ENCODE results near the gene PTMA.

PTMA gene

DNA sequence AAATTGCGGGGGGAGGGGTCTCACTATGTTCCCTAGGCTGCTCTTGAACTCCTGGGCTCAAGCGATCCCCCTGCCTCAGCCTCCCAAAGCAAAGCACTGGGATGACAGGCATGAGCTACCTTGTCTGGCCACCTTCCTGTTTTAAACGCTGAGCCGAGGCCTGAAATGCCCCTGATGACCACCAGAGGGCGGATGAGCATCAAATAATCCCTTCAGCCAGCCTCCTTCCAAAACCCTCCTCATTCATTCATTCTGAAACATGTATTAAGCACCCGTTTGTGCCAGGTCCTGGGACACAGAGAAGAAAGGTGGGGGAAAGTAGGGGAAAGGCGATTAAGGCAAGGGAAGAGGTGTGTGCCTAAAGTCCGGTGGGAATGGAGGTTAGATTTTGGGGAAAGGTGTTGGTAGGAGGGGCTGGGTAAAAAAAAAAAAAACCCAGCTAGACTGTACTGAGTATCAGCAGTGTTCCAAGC lies 30.7 kb upstream of the PTMA start:
- DNase-seq = peak; percentile 95

DNA sequence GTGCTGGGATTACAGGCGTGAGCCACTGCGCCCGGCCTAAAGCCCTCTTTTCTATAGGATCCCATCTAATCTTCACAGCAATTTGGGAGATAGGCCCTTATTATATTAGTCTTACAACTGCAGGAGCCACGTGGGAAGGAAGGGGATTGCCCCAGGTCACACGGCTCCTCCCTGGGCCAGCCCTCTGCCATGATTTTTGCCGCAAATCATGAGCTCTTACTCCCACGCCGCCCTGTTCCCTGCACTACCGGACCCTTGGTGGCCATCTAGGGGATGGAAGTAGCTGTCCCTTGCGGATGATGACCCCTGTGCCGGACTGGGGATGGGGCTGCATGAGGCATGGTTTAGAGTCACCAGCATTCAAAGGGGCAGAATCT lies 28.4 kb upstream of the PTMA start:
- DNase-seq = no peak

DNA sequence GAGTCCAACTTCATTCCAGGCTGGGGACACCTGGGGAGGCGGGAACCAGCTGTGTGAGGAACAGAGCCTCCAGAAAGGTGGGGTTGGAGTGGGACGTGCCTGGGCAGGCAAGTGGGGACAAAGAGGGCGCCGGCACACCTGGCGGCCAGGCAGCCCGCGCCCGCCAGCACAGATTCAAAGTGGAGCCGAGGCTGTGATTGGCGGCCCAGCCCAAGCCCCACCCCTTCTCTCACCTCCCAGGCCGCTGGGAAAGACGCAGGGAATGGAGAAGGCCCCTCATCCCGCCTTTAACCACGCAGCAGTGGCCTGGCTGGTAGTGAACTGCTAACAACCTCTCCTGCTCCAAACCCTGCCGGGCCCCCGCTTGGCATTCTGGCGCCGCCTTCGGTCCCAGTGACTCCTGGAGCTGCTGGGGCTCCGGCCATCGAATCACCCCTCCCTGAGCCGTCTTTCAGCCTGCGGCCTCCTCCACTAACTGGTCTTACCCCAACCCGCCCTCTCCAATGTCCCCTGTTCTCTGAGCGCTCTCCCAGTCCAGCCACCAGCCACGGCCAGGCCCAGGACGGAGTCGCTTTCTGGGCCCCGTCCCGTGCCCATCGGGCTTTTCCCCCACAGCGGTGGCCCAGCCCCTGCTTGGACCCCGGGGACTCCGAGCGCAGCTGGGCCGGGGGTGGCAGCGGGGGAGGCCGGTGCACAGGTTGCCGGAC lies 27.9 kb upstream of the PTMA start:
- no peak for DNase-seq

DNA sequence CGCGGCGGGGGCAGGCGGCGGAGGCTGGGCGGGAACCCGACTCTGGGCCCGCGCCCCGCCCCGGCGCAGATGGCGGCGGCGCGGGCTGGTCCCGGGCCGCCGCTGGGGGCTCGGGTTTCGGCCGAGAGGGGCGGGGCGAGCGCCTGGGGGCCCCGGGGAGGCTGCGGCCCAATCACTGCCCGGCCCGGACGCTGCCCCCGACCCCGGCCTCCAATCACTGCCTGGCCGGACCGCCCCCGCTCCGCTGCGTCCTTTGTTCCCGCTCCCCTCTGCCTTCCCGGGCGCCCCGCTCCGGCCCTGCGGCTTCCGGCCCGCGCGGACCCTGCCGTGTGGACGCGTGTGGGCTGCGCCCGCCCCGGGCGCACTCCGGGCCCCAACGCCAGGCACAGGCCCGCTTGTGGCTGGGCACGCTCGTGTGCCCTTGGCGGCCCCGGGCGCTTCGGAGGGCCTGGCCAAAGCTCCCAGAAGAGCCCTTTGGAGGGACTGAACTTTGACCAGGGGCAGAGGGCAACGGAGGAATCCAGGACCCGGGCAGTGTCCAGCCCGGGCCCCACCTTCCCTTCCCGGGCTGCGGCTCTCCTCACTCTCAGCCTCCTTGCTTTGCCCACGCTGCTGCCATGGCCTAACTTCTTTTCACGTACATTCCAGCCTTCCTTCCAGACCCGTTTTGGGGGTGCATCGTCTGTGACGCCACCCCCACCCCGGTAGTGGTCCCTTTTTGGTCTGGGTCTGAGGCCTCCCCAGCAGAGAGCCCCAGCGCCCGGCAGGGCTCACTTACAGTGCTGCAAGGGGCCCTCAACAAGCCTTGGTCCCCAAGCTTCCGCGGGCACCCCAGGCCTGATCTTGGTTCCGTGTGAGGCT lies 27.1 kb upstream of the PTMA start:
- DNase-seq = peak; percentile 62

DNA sequence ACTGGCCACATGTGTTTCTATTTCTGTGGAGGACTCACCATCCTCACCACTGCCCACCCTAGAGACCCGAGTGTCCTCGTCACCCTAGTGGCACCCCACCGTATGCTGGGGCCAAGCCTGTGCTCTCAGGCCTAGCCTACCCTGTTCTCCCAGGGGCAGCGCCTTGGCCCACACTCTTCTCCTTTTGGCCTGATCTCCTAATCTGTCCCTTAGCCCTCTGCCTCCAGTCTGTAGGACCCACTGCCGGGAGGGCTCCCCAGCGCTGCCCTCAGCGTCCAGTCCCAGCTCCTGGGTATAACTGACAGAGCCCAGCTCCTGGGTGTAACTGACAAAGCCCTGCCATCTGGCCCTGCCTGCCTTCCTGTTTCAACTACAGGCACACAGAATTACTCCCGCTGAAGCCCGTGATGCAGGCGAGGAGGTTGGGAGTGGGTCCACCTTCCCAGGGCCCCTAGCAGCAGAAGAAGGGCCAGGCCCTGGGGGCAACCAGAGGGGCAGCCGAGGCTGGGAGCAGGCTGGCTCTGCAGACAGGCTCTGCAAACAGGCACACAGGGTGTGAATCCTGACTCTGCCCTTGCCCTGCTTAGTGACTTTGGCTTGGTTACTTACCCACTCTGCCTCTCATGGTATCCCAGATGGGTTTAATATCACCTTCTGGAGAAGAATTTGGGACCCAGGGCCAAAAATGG lies 25.6 kb upstream of the PTMA start:
- DNase-seq = peak; percentile 29

DNA sequence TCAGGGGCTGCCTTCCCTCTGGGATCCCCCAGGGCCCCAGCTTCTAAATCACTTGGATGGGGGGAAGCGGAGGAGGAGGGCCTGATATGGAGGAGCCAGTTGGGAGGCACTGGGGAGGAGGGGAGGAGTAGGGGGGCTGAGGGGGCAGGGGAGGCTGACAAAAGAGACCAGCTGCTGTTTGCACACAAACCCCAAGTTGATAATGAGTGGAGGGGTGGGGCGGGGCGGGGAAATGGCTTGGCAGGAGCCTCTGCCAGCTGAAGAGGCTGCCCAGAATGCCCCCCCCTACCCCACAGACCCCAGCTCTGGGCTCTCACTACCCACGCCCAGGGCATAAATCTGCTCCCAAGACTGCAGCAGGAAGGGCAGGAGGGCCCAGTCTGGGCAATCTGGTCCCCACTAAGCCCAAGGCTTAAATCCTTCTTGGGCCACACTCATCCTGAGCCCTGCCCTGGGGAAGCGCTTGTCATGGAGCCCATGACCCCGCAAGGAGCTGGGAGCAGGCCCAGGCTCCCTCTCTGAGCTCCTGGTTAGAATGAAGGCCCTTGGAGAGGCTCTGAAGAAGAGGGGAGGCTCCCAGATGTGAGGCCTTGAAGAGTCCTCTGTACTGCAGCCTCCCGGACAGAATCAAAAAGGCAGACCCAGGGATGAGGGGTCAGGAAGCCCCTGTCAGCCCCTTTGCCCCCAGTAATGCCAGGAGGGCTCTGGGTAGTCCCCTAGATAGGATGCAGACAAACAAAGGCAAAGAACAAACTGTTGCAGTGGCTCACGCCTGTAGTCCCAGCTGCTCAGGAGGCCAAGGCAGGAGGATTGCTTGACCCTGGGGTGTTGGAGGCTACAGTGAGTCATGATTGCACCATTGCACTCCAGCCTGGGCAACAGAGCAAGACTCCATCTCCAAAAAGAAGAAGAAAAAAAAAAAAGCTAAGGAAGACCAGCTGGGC lies 24.8 kb upstream of the PTMA start:
- peak; percentile 50 for DNase-seq

DNA sequence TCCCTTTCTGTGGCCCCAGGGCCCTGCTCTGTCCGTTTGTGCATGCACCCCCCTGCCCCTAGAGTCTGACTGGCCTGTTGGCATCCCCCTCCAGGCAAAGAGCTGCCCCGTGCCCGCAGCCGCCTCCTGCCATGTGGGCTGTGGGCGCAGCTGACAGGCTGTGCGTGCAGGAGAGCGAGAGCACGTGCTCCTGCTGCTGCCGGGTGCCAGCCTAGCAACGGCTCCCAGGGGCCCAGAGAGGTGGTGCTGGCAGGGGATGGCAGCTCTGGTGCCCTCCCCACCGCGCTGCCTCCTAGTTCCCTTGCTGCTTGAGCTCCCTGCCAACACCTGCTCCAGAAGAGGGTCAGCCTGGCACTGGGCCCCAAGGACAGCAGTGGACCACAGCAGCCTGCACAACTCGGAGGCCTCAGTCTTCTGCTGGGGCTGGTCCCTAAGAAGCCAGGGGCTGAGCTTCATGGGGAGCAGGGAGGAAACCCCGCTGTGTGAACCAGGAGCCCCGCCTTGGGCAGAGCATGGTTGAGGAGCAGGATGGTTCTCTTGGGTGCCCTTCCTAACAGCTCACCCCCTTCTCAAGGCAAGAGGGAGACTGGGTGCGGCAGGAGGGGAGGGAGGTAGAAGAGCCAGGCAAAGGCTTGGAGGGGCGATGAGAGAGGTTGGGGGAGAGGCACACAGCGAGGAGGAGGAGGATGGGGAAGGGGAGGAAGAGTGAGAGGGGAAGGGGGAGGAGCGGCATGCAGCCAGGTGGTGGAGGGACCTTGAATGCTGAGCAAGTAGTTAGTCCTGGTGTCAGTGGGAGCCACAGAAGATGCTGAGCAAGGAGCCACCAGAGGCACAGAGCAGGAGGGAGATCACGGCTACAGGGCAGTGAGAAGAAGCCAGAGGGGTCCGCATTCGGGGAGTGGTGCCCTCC lies 23.8 kb upstream of the PTMA start:
- no peak for DNase-seq

DNA sequence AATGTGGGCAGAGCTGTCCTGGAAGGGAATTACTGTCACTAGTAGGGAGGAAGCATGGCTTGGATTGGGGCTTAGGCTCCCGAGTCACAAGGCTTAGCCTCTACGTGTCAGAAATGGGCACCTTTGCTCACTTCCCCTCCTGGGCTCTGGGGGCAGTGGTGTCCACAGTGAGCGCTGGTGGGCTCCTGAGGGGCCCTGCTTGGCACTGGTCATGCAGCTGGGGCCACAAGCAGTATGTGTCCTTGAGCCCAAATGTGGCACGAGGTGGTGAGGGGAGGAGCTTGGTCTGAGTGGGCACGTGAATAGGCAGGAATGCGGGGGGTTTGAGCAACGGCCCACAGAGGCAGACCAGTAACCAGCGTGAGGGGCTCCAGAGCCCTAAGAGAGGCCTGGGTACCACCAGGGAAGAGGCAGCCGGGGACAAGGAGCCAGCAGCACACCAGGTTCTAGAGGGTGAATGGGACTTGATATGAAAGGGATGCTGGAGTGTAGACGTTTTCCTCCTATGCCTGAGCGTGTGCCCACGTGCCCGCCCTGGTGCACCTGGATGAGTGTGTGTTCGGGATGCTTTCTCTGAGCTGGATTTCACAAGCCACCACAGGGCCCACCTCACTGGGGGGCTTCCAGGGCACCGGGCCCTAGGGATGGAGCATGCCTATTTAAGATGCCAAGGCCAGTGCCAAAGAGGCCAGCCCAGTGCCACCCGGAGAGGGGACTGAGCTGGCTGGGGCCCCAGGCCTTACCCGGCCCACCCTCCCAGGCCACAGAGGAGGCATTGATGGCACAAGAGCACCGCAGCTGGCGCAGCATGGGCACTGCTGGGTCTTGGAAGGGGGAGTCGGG lies 22.8 kb upstream of the PTMA start:
- peak; percentile 66 for DNase-seq

DNA sequence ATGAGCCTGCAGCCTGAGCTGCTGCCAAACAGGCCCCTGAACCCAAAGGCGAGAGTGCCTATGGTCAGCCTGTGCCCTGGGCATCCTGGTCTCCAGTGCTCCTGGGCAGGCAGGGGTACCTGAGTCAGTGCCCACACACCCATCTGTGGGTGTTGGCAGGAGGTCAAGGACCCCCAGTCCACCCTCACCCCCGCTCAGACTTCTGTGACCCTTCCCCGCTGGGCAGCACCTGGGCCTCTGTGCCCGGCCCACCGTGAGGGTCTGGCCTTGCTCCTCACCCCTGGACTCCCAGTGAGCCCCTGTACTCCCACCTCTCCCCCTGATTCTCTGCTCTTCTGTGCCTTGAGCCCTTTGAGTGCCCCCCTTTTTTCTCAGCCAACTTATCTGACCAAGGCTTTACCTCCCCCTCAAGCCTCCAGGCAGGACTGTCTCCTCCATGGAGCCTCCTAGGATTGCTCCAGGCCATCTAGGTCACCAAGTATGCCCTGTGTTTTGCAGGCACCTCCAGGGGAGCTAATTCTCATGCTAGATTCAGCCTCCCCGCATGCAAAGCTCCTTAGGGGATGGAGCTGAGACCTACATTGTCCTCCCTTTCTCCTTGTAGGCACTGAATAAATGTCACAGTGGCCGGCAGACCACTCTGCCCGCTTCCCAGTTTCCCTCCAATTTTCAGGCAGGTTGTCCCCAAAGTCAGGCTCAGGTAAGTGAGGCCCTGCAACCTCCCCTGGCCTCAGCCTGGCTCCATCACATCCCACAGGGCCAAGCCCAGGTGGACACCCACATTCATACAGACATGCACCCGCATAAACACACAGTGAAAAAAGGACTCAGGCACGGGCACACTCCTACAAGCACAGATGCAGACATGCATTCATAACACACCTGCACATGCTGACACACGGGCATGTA lies 21.9 kb upstream of the PTMA start:
- no peak for DNase-seq

DNA sequence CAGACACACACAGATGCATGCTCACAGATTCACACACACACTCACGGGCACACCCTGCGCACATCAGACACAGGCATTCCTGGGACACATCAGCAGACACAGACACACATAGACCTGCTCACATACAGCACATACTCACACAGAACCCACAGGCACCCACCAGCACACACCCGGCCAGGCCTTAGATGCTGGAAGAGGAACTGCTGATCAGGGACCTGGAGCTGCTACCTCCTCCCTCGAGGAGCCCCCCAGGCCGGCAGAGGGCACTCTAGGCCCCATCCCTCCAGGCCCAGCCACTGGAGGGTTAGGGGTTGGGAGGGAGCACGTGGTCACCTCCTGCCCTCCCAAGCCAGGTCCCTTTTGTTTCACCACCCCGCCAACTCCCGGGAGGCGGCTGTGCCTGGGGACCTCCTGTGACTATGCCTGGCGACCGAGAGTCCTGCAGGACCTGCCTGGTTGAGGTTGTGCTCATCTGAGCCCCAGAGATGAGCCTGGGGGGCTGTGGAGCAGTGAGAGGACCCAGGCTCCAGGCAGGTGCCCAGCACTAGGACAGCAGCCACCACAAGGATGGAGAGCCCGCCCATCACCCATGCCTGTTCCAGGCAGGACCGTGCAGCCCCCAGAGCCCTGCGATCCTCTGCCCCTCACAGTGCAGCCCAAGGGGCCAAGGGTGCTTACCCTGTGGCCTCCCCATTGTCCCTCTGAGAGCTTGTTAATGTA lies 21.0 kb upstream of the PTMA start:
- peak; percentile 95 for DNase-seq

DNA sequence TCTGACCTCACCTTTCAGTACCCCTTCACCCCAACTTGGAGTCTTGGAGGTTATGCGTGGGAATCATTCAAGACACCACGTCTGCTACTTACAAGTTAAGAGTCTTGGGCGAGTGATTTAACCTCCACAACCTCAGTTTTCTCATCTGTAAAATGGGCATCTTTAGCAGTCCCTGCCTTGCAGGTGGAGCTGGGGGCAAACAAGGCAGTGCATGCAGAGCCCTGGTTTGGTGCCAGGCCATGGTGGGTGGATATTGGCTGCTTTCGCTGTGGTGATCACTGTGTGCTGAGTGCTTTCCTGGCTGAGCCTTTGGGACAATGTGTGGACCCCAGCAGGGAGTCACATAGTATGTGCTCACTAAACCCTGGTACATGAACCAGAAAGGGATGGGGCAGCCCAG lies 20.4 kb upstream of the PTMA start:
- DNase-seq = no peak

DNA sequence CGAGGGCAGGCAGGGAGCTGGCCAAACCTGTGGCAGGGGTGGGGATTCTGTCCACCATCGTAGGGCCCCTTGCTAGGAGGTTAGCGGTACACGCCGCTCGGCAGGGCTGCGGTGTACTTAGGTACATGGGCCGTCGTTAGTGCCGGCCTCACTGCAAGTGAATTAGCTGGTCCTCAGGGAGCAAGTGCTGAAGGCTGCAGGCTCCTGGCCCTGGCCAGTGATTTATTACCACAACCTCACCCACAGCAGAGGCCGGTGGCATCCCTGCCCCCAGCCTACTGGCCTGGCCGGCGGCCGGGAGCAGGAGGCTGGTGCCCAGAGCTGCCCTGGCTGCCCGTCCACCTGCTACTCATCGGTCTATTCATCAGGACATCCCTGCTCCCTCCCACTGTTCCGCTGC lies 19.6 kb upstream of the PTMA start:
- DNase-seq = no peak

DNA sequence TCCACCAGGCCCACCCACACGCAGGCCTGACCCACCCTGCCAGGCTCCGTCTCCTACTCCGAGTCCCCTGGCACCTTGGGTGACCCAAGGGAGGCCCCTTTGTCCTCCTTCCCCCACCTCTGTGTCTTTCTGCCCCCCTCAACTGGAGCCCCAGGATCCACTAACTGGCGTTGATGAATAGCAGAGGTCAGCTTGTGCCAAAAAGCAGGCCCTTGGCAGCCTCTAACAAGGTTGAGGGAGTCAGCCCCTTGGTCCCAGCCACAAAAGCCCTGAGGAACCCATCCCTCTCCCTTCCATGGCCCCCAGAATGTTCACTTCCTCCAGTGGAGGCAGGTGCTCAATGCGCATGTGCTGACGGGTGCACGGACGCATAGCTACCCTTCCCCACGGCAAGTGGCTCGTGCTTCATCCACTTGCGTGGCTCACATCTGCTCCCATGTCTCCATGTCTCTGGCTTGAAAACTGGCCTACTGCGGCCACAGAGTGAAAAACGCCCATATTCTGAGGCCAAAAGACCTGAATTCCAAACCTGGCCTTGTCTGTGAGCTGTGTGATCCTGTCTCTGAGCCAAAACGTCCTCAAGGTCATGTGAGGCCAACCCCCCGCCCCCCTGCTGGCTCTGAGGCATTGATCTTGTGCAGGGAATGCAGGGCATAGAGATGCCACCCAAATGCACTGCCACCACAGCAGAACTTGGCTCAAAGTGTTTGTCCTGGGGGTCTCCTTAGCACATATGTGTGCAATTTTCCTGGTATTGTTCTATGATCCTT lies 19.0 kb upstream of the PTMA start:
- DNase-seq = no peak

DNA sequence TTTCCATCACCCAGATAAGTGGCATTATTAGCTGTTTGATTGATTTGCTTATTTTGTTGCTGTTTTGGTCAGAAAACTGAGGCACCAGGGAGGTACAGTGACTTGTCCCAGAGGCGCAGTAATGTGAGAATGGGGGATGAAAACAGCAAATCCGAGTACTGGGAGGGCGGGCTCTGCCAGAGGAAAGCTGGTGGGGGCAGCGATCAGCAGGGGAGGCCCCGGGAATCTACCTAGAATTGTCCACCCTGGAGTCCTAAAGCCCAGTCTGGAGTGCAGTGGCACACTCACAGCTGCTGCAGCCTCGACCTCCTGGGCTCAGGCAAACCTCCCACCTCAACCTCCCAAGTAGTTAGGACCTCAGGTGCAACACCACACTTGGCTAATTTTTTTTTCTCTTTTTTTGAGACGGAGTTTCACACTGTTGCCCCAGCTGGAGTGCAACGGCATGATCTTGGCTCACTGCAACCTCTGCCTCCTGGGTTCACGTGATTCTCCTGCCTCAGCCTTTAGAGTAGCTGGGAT lies 17.0 kb upstream of the PTMA start:
- DNase-seq = no peak

DNA sequence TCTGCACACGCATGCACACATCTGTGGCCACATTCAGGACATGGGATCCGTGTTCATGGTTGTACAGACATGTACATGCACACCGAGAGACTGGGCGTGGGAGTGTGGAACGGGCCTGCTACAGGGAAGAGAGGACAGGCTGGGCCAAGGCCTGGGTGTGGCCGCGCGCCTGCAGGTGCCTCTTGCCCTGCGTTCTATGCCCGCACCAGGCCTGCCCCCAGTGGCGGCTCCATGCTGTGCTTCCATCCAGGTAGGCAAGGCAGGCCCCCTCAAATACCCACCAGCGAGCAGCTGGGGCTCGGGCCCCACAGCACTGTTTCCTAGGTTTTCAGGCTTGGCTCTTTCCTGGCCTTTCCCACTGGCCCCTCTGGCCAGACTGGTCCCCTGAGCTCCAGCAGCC lies 15.5 kb upstream of the PTMA start:
- no peak for DNase-seq

DNA sequence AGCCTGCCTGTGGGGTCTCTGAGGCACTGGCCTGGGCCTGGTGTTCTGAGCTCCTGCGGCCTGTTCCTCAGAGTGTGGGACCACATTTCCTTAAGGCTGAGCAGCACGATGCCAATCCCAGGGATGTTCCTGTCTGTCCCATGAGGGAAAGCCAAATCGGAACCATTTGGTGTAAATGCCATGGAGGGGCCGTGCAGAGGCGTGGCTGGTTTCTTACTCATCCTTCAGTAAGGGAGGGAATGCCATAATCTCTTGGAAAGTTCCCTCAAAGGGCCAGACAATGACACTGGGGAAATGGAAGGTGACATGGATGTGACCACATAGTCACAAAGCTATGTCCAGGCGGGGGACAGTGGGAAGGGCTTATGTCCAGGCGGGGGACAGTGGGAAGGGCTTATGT lies 14.4 kb upstream of the PTMA start:
- no peak for DNase-seq

DNA sequence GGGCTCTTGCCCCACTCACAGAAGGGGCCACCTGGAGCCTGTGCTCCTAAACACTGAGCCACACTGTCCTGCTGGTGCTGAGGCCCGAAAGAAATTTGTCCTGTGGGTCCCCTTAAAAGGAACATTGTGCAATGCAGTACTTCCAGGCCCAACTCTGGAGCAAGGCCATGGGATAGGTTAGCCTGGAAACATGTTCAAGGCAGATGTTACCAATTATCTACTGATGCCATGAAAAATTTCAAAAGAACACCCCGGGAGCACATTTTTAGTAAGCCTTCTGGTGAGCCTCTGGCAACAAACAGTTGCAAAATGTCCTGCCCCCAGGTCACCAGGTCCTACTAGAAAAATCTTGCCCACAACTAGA lies 12.3 kb upstream of the PTMA start:
- no peak for DNase-seq

DNA sequence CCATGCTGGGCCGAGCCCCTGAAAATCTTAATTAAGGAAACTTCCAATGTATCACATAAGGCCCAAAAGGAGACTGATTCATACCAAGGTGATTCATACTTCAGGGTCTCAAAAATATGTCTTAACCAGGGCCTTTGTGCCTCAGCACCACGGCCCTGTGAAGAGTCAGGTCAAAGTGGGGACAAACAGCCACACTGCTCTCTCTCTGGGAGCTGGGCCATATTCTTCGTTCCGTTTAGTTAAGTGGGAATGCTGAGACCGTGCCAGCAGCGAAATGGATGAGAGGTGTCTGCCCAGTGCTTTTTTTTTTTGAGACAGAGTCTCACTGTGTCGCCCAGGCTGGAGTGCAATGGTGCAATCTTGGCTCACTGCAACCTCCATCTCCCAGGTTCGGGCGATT lies 9.3 kb upstream of the PTMA start:
- DNase-seq = no peak
